Forelimb muscle (tissue), 1 donor: Measurements from ENCODE around the gene REC8. TPM values are rescaled to one million over a fixed set of nuclear protein-coding genes. Genes with fewer than 3 reads are reported as not detected.

Experiments
- polyA plus RNA-seq: library from polyadenylated mRNA; unstranded; fragments of 120-200 nt; gene quantifications from one replicate; pipeline ENCODE4 v1.2.1, GENCODE V29; 2013; ENCODE audit not compliant: insufficient read length

The REC8 gene
- polyA plus RNA-seq, 1 donor = 8.2 TPM

Other genes with a start within 250 kb of the REC8 start
- gene DHRS4, start 218.3 kb upstream of the REC8 start, polyA plus RNA-seq = 20.9 TPM
- 9.2 TPM for gene DHRS4L2, start 183.2 kb upstream of the REC8 start, polyA plus RNA-seq
- 0.18 TPM for gene CARMIL3, start 120.1 kb upstream of the REC8 start, polyA plus RNA-seq
- not detected for gene CPNE6, start 100.5 kb upstream of the REC8 start, polyA plus RNA-seq
- gene PCK2, start 77.8 kb upstream of the REC8 start, polyA plus RNA-seq = 3.6 TPM
- 45.7 TPM for gene DCAF11, start 57.3 kb upstream of the REC8 start, polyA plus RNA-seq
- 1.8 TPM for gene NRL, start 57.1 kb upstream of the REC8 start, polyA plus RNA-seq
- 164 TPM for gene FITM1, start 41.4 kb upstream of the REC8 start, polyA plus RNA-seq
- 110 TPM for gene PSME1, start 35.9 kb upstream of the REC8 start, polyA plus RNA-seq
- 32.1 TPM for gene EMC9, start 30.5 kb upstream of the REC8 start, polyA plus RNA-seq
- 74.3 TPM for gene PSME2, start 25.5 kb upstream of the REC8 start, polyA plus RNA-seq
- 32.6 TPM for gene RNF31, start 24.6 kb upstream of the REC8 start, polyA plus RNA-seq
- gene IRF9, start 10.8 kb upstream of the REC8 start, polyA plus RNA-seq = 25.1 TPM
- 26.4 TPM for gene IPO4, start 16.7 kb downstream of the REC8 start, polyA plus RNA-seq
- 18.8 TPM for gene TM9SF1, start 23.4 kb downstream of the REC8 start, polyA plus RNA-seq
- gene TSSK4, start 33.6 kb downstream of the REC8 start, polyA plus RNA-seq = 5.0 TPM
- 40.0 TPM for gene CHMP4A, start 41.4 kb downstream of the REC8 start, polyA plus RNA-seq
- gene MDP1, start 44.0 kb downstream of the REC8 start, polyA plus RNA-seq = 5.5 TPM
- 188 TPM for gene NEDD8, start 60.3 kb downstream of the REC8 start, polyA plus RNA-seq
- gene GMPR2, start 60.8 kb downstream of the REC8 start, polyA plus RNA-seq = 53.3 TPM
- gene TINF2, start 70.5 kb downstream of the REC8 start, polyA plus RNA-seq = 37.0 TPM
- gene TGM1, start 91.1 kb downstream of the REC8 start, polyA plus RNA-seq = 0.86 TPM
- 14.7 TPM for gene RABGGTA, start 99.5 kb downstream of the REC8 start, polyA plus RNA-seq
- gene DHRS1, start 127.7 kb downstream of the REC8 start, polyA plus RNA-seq = 15.0 TPM
- 21.1 TPM for gene NOP9, start 127.8 kb downstream of the REC8 start, polyA plus RNA-seq
- 8.2 TPM for gene CIDEB, start 135.9 kb downstream of the REC8 start, polyA plus RNA-seq
- 2.0 TPM for gene LTB4R2, start 138.1 kb downstream of the REC8 start, polyA plus RNA-seq
- gene LTB4R, start 139.4 kb downstream of the REC8 start, polyA plus RNA-seq = 2.1 TPM
- gene ADCY4, start 163.0 kb downstream of the REC8 start, polyA plus RNA-seq = 15.2 TPM
- 1.1 TPM for gene RIPK3, start 167.9 kb downstream of the REC8 start, polyA plus RNA-seq
- gene NFATC4, start 196.1 kb downstream of the REC8 start, polyA plus RNA-seq = 39.2 TPM
- 23.1 TPM for gene NYNRIN, start 226.9 kb downstream of the REC8 start, polyA plus RNA-seq